GM18870 (cell line): ENCODE measurements around the gene SUCO.

Experiments used
- ATAC-seq: cut with Tn5 transposase; IDR thresholded peaks from one replicate; pipeline ENCODE4 v1.9.1; 2021; ENCODE audit warnings: moderate library complexity; ENCODE audit not compliant: unreplicated experiment

SUCO gene

GRCh38 chr1:172641492-172641891 is 108.5 kb downstream of the SUCO start:
- no peak for ATAC-seq

GRCh38 chr1:172642970-172643369 is 110.0 kb downstream of the SUCO start:
- ATAC-seq, result no peak

- no peak for ATAC-seq
These were observed 113.7 kb downstream of the SUCO start for GRCh38 chr1:172646653-172647052.

GRCh38 chr1:172647110-172647564 is 114.2 kb downstream of the SUCO start:
- ATAC-seq, result no peak

- no peak for ATAC-seq
These were observed 115.0 kb downstream of the SUCO start for GRCh38 chr1:172647987-172648386.

- no peak for ATAC-seq
These were observed 117.7 kb downstream of the SUCO start for GRCh38 chr1:172650474-172651193.

- ATAC-seq, result no peak
These were observed 120.2 kb downstream of the SUCO start for GRCh38 chr1:172653015-172653709.

- ATAC-seq, result no peak
These were observed 121.6 kb downstream of the SUCO start for GRCh38 chr1:172654535-172654934.

- no peak for ATAC-seq
These were observed 123.6 kb downstream of the SUCO start for GRCh38 chr1:172656576-172656975.

- no peak for ATAC-seq
These were observed 124.6 kb downstream of the SUCO start for GRCh38 chr1:172657586-172657985.

- no peak for ATAC-seq
These were observed 126.0 kb downstream of the SUCO start, which contains the start of gene FASLG for GRCh38 chr1:172658871-172659453. Gene FASLG, plus strand, starts transcription at chr1:172659103. Its CDS starts 99 bp downstream, at chr1:172659202.

GRCh38 chr1:172661107-172661506 is 128.2 kb downstream of the SUCO start:
- no peak for ATAC-seq
